ENCODE results near the gene CES3. TPM values are rescaled to one million over a fixed set of nuclear protein-coding genes. Genes with fewer than 3 reads are reported as not detected.
"Not testable (repeated sequence)": the region's sequence is repeated elsewhere in the genome, so short reads cannot be mapped to it uniquely, and the experiment has no call there.

The CES3 gene
- total and polyA plus RNA-seq, 5 donors: 0.48 to 1.3 (median 0.89) TPM

- peak; percentile 20 to 28 for ATAC-seq
- no peaks in the 10 kb centered on the region for H3K9me3 ChIP-seq (ENCODE audit: control insufficient read depth, low read length)
- no peaks in the 10 kb centered on the region for H3K27me3 ChIP-seq (ENCODE audit: control insufficient read depth, insufficient read depth)
- H3K27ac ChIP-seq (ENCODE audit: low read length): peak overlapping the region; percentile 86
- H3K4me3 ChIP-seq (ENCODE audit: low read length): no peak overlapping the region
- intact Hi-C loops (cut with DNase I): no loop called here
- peak; percentile 54 to 74 (median 70) for DNase-seq
- WGBS: 31% methylated on average over 3 of the region's 3 CpGs
- H3K4me1 ChIP-seq (ENCODE audit: control insufficient read depth, insufficient read depth, low read length): peaks cover 6% of the 10 kb centered on the region
Measured at GRCh38 chr16:66926961-66927436, 34.1 kb upstream of the CES3 start.

GRCh38 chr16:66927918-66928649 lies 33.0 kb upstream of the CES3 start:
- ATAC-seq (peak in 1 of 2 donors; percentile 12), DNase-seq (peak in 1 of 3 donors; percentile 68)
- Histone ChIP-seq H3K9me3 (ENCODE audit: control insufficient read depth, low read length) (no peaks in the 10 kb centered on the region), H3K4me1 (ENCODE audit: control insufficient read depth, insufficient read depth, low read length) (peaks cover 6% of the 10 kb centered on the region), H3K27me3 (ENCODE audit: control insufficient read depth, insufficient read depth) (no peaks in the 10 kb centered on the region), H3K4me3 (ENCODE audit: low read length) (no peak overlapping the region), H3K27ac (ENCODE audit: low read length) (peak overlapping the region; percentile 55)
- WGBS: 70% methylated on average over 8 of the region's 8 CpGs
- intact Hi-C loops (cut with DNase I): no loop called here

GRCh38 chr16:66928702-66929388 lies 32.2 kb upstream of the CES3 start:
- ATAC-seq (no peak), DNase-seq (peak in 1 of 3 donors; percentile 77)
- H3K9me3 ChIP-seq (ENCODE audit: control insufficient read depth, low read length): no peaks in the 10 kb centered on the region
- H3K27me3 ChIP-seq (ENCODE audit: control insufficient read depth, insufficient read depth): no peaks in the 10 kb centered on the region
- no peak overlapping the region for H3K4me3 ChIP-seq (ENCODE audit: low read length)
- 75% methylated on average over 10 of the region's 10 CpGs for WGBS
- peaks cover 9% of the 10 kb centered on the region for H3K4me1 ChIP-seq (ENCODE audit: control insufficient read depth, insufficient read depth, low read length)
- intact Hi-C loops (cut with DNase I): no loop called here
- H3K27ac ChIP-seq (ENCODE audit: low read length): peak overlapping the region; percentile 55

- no peaks in the 10 kb centered on the region for H3K27me3 ChIP-seq (ENCODE audit: control insufficient read depth, insufficient read depth)
- ATAC-seq (peak in 1 of 2 donors; percentile 1), DNase-seq (peak in 2 of 3 donors; percentile 29 to 55)
- intact Hi-C loops (cut with DNase I): loop anchor here in 2 of 4 donors (5.0 kb wide), 1 partner anchor 33 kb away; no protein-coding TSS in a partner anchor
- peak overlapping the region; percentile 22 for H3K27ac ChIP-seq (ENCODE audit: low read length)
- no peak overlapping the region for H3K4me3 ChIP-seq (ENCODE audit: low read length)
- 47% methylated on average over 4 of the region's 4 CpGs for WGBS
- H3K4me1 ChIP-seq (ENCODE audit: control insufficient read depth, insufficient read depth, low read length): peaks cover 9% of the 10 kb centered on the region
- no peaks in the 10 kb centered on the region for H3K9me3 ChIP-seq (ENCODE audit: control insufficient read depth, low read length)
Measured at GRCh38 chr16:66930189-66930588, 30.9 kb upstream of the CES3 start.

GRCh38 chr16:66931665-66932064 lies 29.4 kb upstream of the CES3 start:
- ATAC-seq: no peak
- H3K9me3 ChIP-seq (ENCODE audit: control insufficient read depth, low read length): no peaks in the 10 kb centered on the region
- no peak for DNase-seq
- 87% methylated on average over 2 of the region's 2 CpGs for WGBS
- no peaks in the 10 kb centered on the region for H3K27me3 ChIP-seq (ENCODE audit: control insufficient read depth, insufficient read depth)
- intact Hi-C loops (cut with DNase I): loop anchor here in 2 of 4 donors (5.0 kb wide), 1 partner anchor 34 kb away; no protein-coding TSS in a partner anchor
- no peak overlapping the region for H3K4me3 ChIP-seq (ENCODE audit: low read length)
- no peak overlapping the region for H3K27ac ChIP-seq (ENCODE audit: low read length)
- H3K4me1 ChIP-seq (ENCODE audit: control insufficient read depth, insufficient read depth, low read length): peaks cover 9% of the 10 kb centered on the region

- no peak overlapping the region for H3K4me3 ChIP-seq (ENCODE audit: low read length)
- H3K27ac ChIP-seq (ENCODE audit: low read length): no peak overlapping the region
- H3K9me3 ChIP-seq (ENCODE audit: control insufficient read depth, low read length): no peaks in the 10 kb centered on the region
- intact Hi-C loops (cut with DNase I): loop anchor here in 2 of 4 donors (5.0 kb wide), 1 partner anchor 35 kb away; no protein-coding TSS in a partner anchor
- H3K4me1 ChIP-seq (ENCODE audit: control insufficient read depth, insufficient read depth, low read length): peaks cover 9% of the 10 kb centered on the region
- 86% methylated on average over 4 of the region's 4 CpGs for WGBS
- DNase-seq (peak in 1 of 3 donors; percentile 62), ATAC-seq (no peak)
- no peaks in the 10 kb centered on the region for H3K27me3 ChIP-seq (ENCODE audit: control insufficient read depth, insufficient read depth)
Measured at GRCh38 chr16:66932076-66932475, 29.0 kb upstream of the CES3 start.

- ATAC-seq: peak in 1 of 2 donors; percentile 2
Measured at GRCh38 chr16:66933776-66934137, 27.3 kb upstream of the CES3 start.

GRCh38 chr16:66934138-66934838 lies 26.8 kb upstream of the CES3 start, which contains the start of gene CIAO2B:
Gene CIAO2B (minus strand): TSS chr16:66934402. CDS start chr16:66934364, 38 bp downstream.
- WGBS: under 1% methylated on average over 76 of the region's 76 CpGs
- Histone ChIP-seq H3K27ac (ENCODE audit: low read length) (peak within 1 kb of the TSS; percentile 84), H3K9me3 (ENCODE audit: control insufficient read depth, low read length) (no peaks in the 10 kb centered on the region), H3K4me1 (ENCODE audit: control insufficient read depth, insufficient read depth, low read length) (peaks cover 3% of the 10 kb centered on the region), H3K27me3 (ENCODE audit: control insufficient read depth, insufficient read depth) (no peaks in the 10 kb centered on the region), H3K4me3 (ENCODE audit: low read length) (peak within 1 kb of the TSS; percentile 62)
- ATAC-seq (peak; percentile 86 to 87), DNase-seq (peak; percentile 91 to 97 (median 96))
- intact Hi-C loops (cut with DNase I): loop anchor here in 2 of 4 donors (5.0 kb wide), 1 partner anchor 37 kb away; no protein-coding TSS in a partner anchor

More at GRCh38 chr16:66933776-66934137, 27.3 kb upstream of the CES3 start:
- no peaks in the 10 kb centered on the region for H3K9me3 ChIP-seq (ENCODE audit: control insufficient read depth, low read length)
- peak overlapping the region; percentile 83 for H3K27ac ChIP-seq (ENCODE audit: low read length)
- DNase-seq: no peak
- H3K4me3 ChIP-seq (ENCODE audit: low read length): peak overlapping the region; percentile 62
- peaks cover 3% of the 10 kb centered on the region for H3K4me1 ChIP-seq (ENCODE audit: control insufficient read depth, insufficient read depth, low read length)
- WGBS: 2% methylated on average over 12 of the region's 12 CpGs
- no peaks in the 10 kb centered on the region for H3K27me3 ChIP-seq (ENCODE audit: control insufficient read depth, insufficient read depth)
- intact Hi-C loops (cut with DNase I): loop anchor here in 2 of 4 donors (5.0 kb wide), 1 partner anchor 36 kb away; no protein-coding TSS in a partner anchor

- intact Hi-C loops (cut with DNase I): loop anchor here in 2 of 4 donors (5.0 kb wide), 1 partner anchor 38 kb away; no protein-coding TSS in a partner anchor
- peak overlapping the region; percentile 84 for H3K27ac ChIP-seq (ENCODE audit: low read length)
- ATAC-seq; DNase-seq; H3K27me3 ChIP-seq (ENCODE audit: control insufficient read depth, insufficient read depth); H3K4me1 ChIP-seq (ENCODE audit: control insufficient read depth, insufficient read depth, low read length); H3K9me3 ChIP-seq (ENCODE audit: control insufficient read depth, low read length): not testable (repeated sequence)
- H3K4me3 ChIP-seq (ENCODE audit: low read length): peak overlapping the region; percentile 62
- WGBS: under 1% methylated on average over 21 of the region's 24 CpGs
Measured at GRCh38 chr16:66934839-66935313, 26.2 kb upstream of the CES3 start.

- Histone ChIP-seq H3K4me1 (ENCODE audit: control insufficient read depth, insufficient read depth, low read length) (peaks cover 3% of the 10 kb centered on the region), H3K9me3 (ENCODE audit: control insufficient read depth, low read length) (no peaks in the 10 kb centered on the region), H3K27ac (ENCODE audit: low read length) (peak within 1 kb of the TSS; percentile 84), H3K4me3 (ENCODE audit: low read length) (peak within 1 kb of the TSS; percentile 62), H3K27me3 (ENCODE audit: control insufficient read depth, insufficient read depth) (no peaks in the 10 kb centered on the region)
- WGBS: 21% methylated on average over 44 of the region's 44 CpGs
- peak; percentile 60 to 78 (median 74) for DNase-seq
- intact Hi-C loops (cut with DNase I): no loop called here
- ATAC-seq: peak; percentile 61 to 65
Measured at GRCh38 chr16:66935314-66936011, 25.6 kb upstream of the CES3 start, which contains the start of gene CES2. Gene CES2 (plus strand): TSS chr16:66935516. CDS start chr16:66935636, 120 bp downstream.

All from right cardiac atrium (tissue), 5 donors.